ENCODE results near the gene PTPN4. TPM values are rescaled to one million over a fixed set of nuclear protein-coding genes. Genes with fewer than 3 reads are reported as not detected.

PTPN4 gene
- total RNA-seq, 4 donors from 2014 or later: 15.0 to 45.2 (median 21.1) TPM

- Histone ChIP-seq H3K27ac (no peak overlapping the region), H3K4me1 (no peaks in the 10 kb centered on the region), H3K4me3 (no peak overlapping the region), H3K36me3 (no peaks in the 10 kb centered on the region), H3K27me3 (no peaks in the 10 kb centered on the region), H3K9me3 (no peaks in the 10 kb centered on the region)
- no peak for DNase-seq (ENCODE audit: low spot score in 2 of 2)
- TF ChIP-seq EP300 (IDR thresholded peaks at IDR 0.05) (no peak), POLR2A (IDR thresholded peaks at IDR 0.05) (no peak)
- TF ChIP-seq, protein P1, sequence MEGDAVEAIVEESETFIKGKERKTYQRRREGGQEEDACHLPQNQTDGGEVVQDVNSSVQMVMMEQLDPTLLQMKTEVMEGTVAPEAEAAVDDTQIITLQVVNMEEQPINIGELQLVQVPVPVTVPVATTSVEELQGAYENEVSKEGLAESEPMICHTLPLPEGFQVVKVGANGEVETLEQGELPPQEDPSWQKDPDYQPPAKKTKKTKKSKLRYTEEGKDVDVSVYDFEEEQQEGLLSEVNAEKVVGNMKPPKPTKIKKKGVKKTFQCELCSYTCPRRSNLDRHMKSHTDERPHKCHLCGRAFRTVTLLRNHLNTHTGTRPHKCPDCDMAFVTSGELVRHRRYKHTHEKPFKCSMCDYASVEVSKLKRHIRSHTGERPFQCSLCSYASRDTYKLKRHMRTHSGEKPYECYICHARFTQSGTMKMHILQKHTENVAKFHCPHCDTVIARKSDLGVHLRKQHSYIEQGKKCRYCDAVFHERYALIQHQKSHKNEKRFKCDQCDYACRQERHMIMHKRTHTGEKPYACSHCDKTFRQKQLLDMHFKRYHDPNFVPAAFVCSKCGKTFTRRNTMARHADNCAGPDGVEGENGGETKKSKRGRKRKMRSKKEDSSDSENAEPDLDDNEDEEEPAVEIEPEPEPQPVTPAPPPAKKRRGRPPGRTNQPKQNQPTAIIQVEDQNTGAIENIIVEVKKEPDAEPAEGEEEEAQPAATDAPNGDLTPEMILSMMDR (IDR thresholded peaks at IDR 0.05): no peak
- 81 to 84% methylated on average over 3 of the region's 3 CpGs for WGBS, 2 donors
These were observed 272.6 kb downstream of the PTPN4 start for GRCh38 chr2:120032297-120032696.

Other genes starting within 250 kb of the PTPN4 start
- gene SCTR, start 235.4 kb upstream of the PTPN4 start, total RNA-seq: not detected
- gene CFAP221, start 215.5 kb upstream of the PTPN4 start, total RNA-seq: 1 to 10 TPM in 1 of 4 donors, under 1 TPM in 2, not detected in 1; 0.30 to 1.7 (median 0.42) TPM
- 10 to 100 TPM in 1 of 4 donors, 1 to 10 TPM in 3; 3.9 to 15.3 (median 4.5) TPM for gene TMEM177, start 80.7 kb upstream of the PTPN4 start, total RNA-seq

Data from tibial nerve (tissue), 4 donors.